OCI-LY1 (cell line): ENCODE results near the gene TPBGL.

ENCODE experiments used
- H2AFZ ChIP-seq: fragments of 200-600 bp; sonication (generic), shearing (Covaris generic); 2 replicates; pipeline ENCODE4 v1.6.0; 2014; ENCODE audit warnings: antibody characterized with exemption, mild to moderate bottlenecking, low read length
- H3F3A ChIP-seq: fragments of 200-600 bp; sonication (generic), shearing (Covaris generic); 2 replicates; pipeline ENCODE4 v1.6.0; 2014; ENCODE audit warnings: mild to moderate bottlenecking, antibody characterized with exemption, low read length, moderate library complexity; ENCODE audit not compliant: insufficient read depth
- H3K27ac ChIP-seq: fragments of 200-600 bp; sonication (generic); 2 replicates; pipeline ENCODE4 v1.5.1; 2014; ENCODE audit warnings: low read length, mixed run types, mild to moderate bottlenecking, low read depth; ENCODE audit not compliant: poor library complexity, severe bottlenecking
- H3K27me3 ChIP-seq: fragments of 200-600 bp; sonication (generic); 2 replicates; pipeline ENCODE4 v1.6.0; 2014; ENCODE audit warnings: antibody characterized with exemption, mild to moderate bottlenecking, low read length, moderate library complexity; ENCODE audit not compliant: insufficient read depth
- H3K36me3 ChIP-seq: fragments of 200-600 bp; sonication (generic); 2 replicates; pipeline ENCODE4 v1.6.1; 2014; ENCODE audit warnings: mild to moderate bottlenecking, antibody characterized with exemption, low read length, moderate library complexity, mixed read lengths; ENCODE audit not compliant: insufficient read depth
- H3K4me1 ChIP-seq: fragments of 200-600 bp; sonication (generic); 2 replicates; pipeline ENCODE4 v1.5.1; 2014; ENCODE audit warnings: mild to moderate bottlenecking, low read length, moderate library complexity; ENCODE audit not compliant: insufficient read depth, severe bottlenecking
- H3K4me2 ChIP-seq: fragments of 200-600 bp; sonication (generic), shearing (Covaris generic); 2 replicates; pipeline ENCODE4 v1.6.1; 2014; ENCODE audit warnings: low read length
- H3K4me3 ChIP-seq: fragments of 200-600 bp; sonication (generic); 2 replicates; pipeline ENCODE4 v1.5.1; 2014; ENCODE audit warnings: low read length, low read depth, mild to moderate bottlenecking, mixed read lengths; ENCODE audit not compliant: poor library complexity, severe bottlenecking
- H3K79me2 ChIP-seq: fragments of 200-600 bp; shearing (Covaris generic); 2 replicates; pipeline ENCODE4 v1.6.1; 2016; ENCODE audit warnings: mixed run types, low read length, mixed read lengths; ENCODE audit not compliant: insufficient read depth
- H3K9ac ChIP-seq: fragments of 200-600 bp; sonication (generic), shearing (Covaris generic); 2 replicates; pipeline ENCODE4 v1.6.1; 2014; ENCODE audit warnings: mild to moderate bottlenecking, low read length, mixed read lengths
- H3K9me2 ChIP-seq: fragments of 200-600 bp; sonication (generic), shearing (Covaris generic); 2 replicates; pipeline ENCODE4 v1.6.1; 2014; ENCODE audit warnings: low read depth, mild to moderate bottlenecking, low read length, mixed read lengths
- H3K9me3 ChIP-seq: fragments of 200-600 bp; shearing (Covaris generic); 2 replicates; pipeline ENCODE4 v1.6.1; 2014; ENCODE audit warnings: low read length, mixed read lengths
- H4K20me1 ChIP-seq: fragments of 200-600 bp; sonication (generic), shearing (Covaris generic); 2 replicates; pipeline ENCODE4 v1.6.0; 2016; ENCODE audit warnings: mild to moderate bottlenecking, low read length; ENCODE audit not compliant: insufficient read depth
- EZH2 ChIP-seq: fragments of 200-600 bp; sonication (generic), shearing (Covaris generic); IDR thresholded peaks from 2 replicates; pipeline ENCODE4 v1.8.0; 2017; ENCODE audit warnings: borderline replicate concordance, mixed run types, mild to moderate bottlenecking, antibody characterized with exemption, low read length, moderate library complexity, mixed read lengths
- TF ChIP-seq, protein P1 (sequence below): fragments of 200-600 bp; sonication (generic), shearing (Covaris generic); IDR thresholded peaks from 2 replicates; pipeline ENCODE4 v1.5.1; 2017; ENCODE audit warnings: mild to moderate bottlenecking, antibody characterized with exemption, low read length, moderate library complexity, mixed read lengths

TPBGL gene

DNA sequence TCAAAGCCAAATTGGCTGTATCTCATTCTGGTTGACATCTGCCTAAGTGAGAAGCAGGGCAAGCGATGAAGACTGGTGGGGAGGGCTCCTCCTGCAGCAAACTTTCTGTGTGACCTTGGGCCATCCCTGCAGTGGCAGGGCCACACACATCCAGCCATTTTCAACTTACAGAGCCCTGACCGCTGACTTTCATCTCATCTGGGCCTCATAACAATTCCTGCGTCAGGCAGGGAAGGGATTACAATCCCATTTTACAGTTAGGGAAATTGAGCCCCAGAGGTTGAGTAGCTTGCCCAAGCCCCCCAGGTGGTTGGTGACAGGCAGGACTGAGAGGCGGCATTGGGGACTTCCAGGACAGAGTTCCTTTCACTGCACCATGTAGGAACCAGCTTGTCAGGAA, 21.9 kb downstream of the TPBGL start:
- no peaks in the 10 kb centered on the region; the same call in 1 of the 2 replicates for H3K27me3 ChIP-seq
- H3K9me3 ChIP-seq: no peaks in the 10 kb centered on the region
- TF ChIP-seq EZH2: no peak
- TF ChIP-seq, protein P1, sequence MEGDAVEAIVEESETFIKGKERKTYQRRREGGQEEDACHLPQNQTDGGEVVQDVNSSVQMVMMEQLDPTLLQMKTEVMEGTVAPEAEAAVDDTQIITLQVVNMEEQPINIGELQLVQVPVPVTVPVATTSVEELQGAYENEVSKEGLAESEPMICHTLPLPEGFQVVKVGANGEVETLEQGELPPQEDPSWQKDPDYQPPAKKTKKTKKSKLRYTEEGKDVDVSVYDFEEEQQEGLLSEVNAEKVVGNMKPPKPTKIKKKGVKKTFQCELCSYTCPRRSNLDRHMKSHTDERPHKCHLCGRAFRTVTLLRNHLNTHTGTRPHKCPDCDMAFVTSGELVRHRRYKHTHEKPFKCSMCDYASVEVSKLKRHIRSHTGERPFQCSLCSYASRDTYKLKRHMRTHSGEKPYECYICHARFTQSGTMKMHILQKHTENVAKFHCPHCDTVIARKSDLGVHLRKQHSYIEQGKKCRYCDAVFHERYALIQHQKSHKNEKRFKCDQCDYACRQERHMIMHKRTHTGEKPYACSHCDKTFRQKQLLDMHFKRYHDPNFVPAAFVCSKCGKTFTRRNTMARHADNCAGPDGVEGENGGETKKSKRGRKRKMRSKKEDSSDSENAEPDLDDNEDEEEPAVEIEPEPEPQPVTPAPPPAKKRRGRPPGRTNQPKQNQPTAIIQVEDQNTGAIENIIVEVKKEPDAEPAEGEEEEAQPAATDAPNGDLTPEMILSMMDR: no peak
- H3K79me2 ChIP-seq: no peaks in the 10 kb centered on the region
- no peak overlapping the region for H3K4me2 ChIP-seq
- no peaks in the 10 kb centered on the region for H4K20me1 ChIP-seq
- H3F3A ChIP-seq: no peaks in the 10 kb centered on the region
- no peak overlapping the region for H2AFZ ChIP-seq
- H3K9me2 ChIP-seq: no peaks in the 10 kb centered on the region
- no peak overlapping the region for H3K4me3 ChIP-seq
- H3K4me1 ChIP-seq: no peaks in the 10 kb centered on the region
- no peak overlapping the region for H3K27ac ChIP-seq
- no peaks in the 10 kb centered on the region for H3K36me3 ChIP-seq
- H3K9ac ChIP-seq: no peak overlapping the region

DNA sequence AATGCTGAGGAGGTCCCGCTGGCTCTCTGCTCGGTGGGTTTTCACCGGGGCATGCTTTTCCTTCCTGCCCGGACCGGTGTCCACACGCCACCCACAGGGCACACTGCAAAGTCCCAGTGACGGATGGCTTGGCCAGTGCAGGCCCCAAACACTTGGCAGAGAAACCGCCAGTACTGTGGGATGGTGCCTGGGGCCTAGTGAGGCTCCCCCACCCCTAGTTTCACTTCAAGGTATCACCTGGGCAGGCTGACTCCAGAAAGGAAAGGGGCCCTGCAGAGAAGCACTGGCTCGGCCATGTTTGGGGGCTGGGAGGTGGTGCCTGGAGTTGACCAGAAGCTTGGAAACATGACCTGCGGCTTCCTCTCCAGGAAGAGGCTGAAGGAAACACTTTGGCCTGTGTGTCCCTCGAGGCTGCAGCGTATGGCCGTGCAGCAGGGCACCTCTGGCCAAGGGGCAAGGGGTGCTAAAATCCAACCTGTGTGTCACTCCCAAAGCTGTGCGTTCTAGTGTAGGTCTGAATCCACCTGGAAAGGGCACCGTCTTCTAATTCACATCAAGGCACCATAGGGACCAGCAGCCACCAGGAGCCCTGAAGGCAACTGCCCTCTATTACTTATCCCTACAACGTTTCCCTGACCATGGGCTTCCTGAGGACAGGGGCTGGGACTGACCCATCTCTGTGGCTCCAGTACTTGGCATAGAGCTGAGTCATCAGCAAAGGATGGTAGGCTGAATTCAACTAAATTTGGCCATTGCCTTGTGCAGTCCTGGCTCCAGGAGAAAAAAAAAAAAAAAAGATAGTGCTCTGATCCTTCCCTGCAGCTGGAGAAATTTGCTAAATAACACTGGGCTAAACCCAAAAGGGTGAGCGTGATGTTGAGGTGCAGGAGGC, 22.6 kb downstream of the TPBGL start:
- H3K9ac ChIP-seq: no peak overlapping the region
- no peaks in the 10 kb centered on the region for H4K20me1 ChIP-seq
- H3K9me3 ChIP-seq: no peaks in the 10 kb centered on the region
- no peak overlapping the region for H2AFZ ChIP-seq
- no peak overlapping the region for H3K4me2 ChIP-seq
- no peaks in the 10 kb centered on the region for H3K36me3 ChIP-seq
- TF ChIP-seq EZH2: no peak
- TF ChIP-seq, protein P1: no peak
- H3K4me1 ChIP-seq: no peaks in the 10 kb centered on the region
- H3K27me3 ChIP-seq: no peaks in the 10 kb centered on the region; the same call in 1 of the 2 replicates
- H3K79me2 ChIP-seq: no peaks in the 10 kb centered on the region
- H3K27ac ChIP-seq: no peak overlapping the region
- no peak overlapping the region for H3K4me3 ChIP-seq
- H3K9me2 ChIP-seq: no peaks in the 10 kb centered on the region
- no peaks in the 10 kb centered on the region for H3F3A ChIP-seq

DNA sequence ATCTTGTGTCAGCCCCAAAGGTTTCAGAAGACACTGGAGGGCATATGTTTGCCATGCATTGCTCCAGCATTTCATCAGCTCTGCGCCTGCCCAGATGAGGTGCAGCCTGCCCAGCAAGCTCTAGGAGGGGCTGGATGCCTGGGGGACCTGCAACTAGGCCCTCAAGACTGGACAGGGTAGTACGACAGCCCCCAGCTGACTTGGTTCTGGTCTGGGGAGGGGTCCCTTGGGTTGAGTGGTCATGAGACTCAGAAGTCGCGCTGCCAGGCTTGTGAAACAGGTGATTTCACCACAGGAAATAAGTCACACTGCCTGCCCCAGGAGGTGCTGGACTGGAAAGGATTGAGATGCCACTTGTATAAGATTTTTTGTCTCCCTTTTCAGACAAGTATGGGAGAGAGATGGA, 23.4 kb downstream of the TPBGL start:
- Histone ChIP-seq H3K9me3 (no peaks in the 10 kb centered on the region), H3K9me2 (no peaks in the 10 kb centered on the region), H3K4me3 (no peak overlapping the region), H3K79me2 (no peaks in the 10 kb centered on the region), H3F3A (no peaks in the 10 kb centered on the region), H3K4me1 (no peaks in the 10 kb centered on the region), H4K20me1 (no peaks in the 10 kb centered on the region), H3K36me3 (no peaks in the 10 kb centered on the region), H2AFZ (no peak overlapping the region), H3K4me2 (no peak overlapping the region), H3K27me3 (no peaks in the 10 kb centered on the region; the same call in 1 of the 2 replicates), H3K27ac (no peak overlapping the region), H3K9ac (no peak overlapping the region)
- TF ChIP-seq, protein P1: no peak
- TF ChIP-seq EZH2: no peak
